MM.1S (cell line): Measurements from ENCODE around the gene PRAMEF20.
"Not testable (repeated sequence)": the region's sequence is repeated elsewhere in the genome, so short reads cannot be mapped to it uniquely, and the experiment has no call there.

Experiments used
- DNase-seq: peaks from one replicate; pipeline ENCODE4 v3.0.0-alpha.2; 2015
- H2AFZ ChIP-seq: fragments of 300-600 bp; sonication (generic); 2 replicates; pipeline ENCODE4 v1.6.0; 2016; ENCODE audit warnings: antibody characterized with exemption, low read length
- H3F3A ChIP-seq: fragments of 300-600 bp; sonication (generic); 2 replicates; pipeline ENCODE4 v1.6.1; 2016; ENCODE audit warnings: mild to moderate bottlenecking, antibody characterized with exemption, low read length, moderate library complexity, mixed read lengths; ENCODE audit not compliant: insufficient read depth
- H3K27ac ChIP-seq: fragments of 300-600 bp; sonication (generic); 2 replicates; pipeline ENCODE4 v1.5.1; 2016; ENCODE audit warnings: mild to moderate bottlenecking, low read length
- H3K27me3 ChIP-seq: fragments of 300-600 bp; sonication (generic); replicated peaks from 2 replicates; pipeline ENCODE4 v1.6.0; 2016; ENCODE audit warnings: low read length; ENCODE audit not compliant: insufficient read depth
- H3K36me3 ChIP-seq: fragments of 300-600 bp; sonication (generic); replicated peaks from 2 replicates; pipeline ENCODE4 v1.6.1; 2016; ENCODE audit warnings: mild to moderate bottlenecking, low read length, mixed read lengths; ENCODE audit not compliant: insufficient read depth
- H3K4me1 ChIP-seq: fragments of 300-600 bp; sonication (generic); 2 replicates; pipeline ENCODE4 v1.6.1; 2016; ENCODE audit warnings: low read length, mixed read lengths
- H3K4me2 ChIP-seq: fragments of 300-600 bp; sonication (generic); 2 replicates; pipeline ENCODE4 v1.6.0; 2016; ENCODE audit warnings: low read depth, low read length
- H3K4me3 ChIP-seq: fragments of 300-600 bp; sonication (generic); 2 replicates; pipeline ENCODE4 v1.5.1; 2016; ENCODE audit warnings: low read length, mixed read lengths
- H3K79me2 ChIP-seq: fragments of 300-600 bp; sonication (generic); 2 replicates; pipeline ENCODE4 v1.6.1; 2016; ENCODE audit warnings: mixed run types, low read length, mixed read lengths
- H3K9ac ChIP-seq: fragments of 300-600 bp; sonication (generic); 2 replicates; pipeline ENCODE4 v1.6.1; 2016; ENCODE audit warnings: low read length, mixed read lengths
- H3K9me2 ChIP-seq: fragments of 300-600 bp; sonication (generic); replicated peaks from 2 replicates; pipeline ENCODE4 v1.6.1; 2016; ENCODE audit warnings: mild to moderate bottlenecking, low read length, mixed read lengths; ENCODE audit not compliant: insufficient read depth
- H3K9me3 ChIP-seq: fragments of 300-600 bp; sonication (generic); replicated peaks from 2 replicates; pipeline ENCODE4 v1.6.1; 2016; ENCODE audit warnings: mild to moderate bottlenecking, low read length, mixed read lengths; ENCODE audit not compliant: insufficient read depth
- H4K20me1 ChIP-seq: fragments of 300-600 bp; sonication (generic); 2 replicates; pipeline ENCODE4 v1.6.1; 2016; ENCODE audit warnings: mild to moderate bottlenecking, low read length, moderate library complexity, mixed read lengths; ENCODE audit not compliant: insufficient read depth
- CTCF ChIP-seq: fragments of 300-600 bp; sonication (generic); IDR thresholded peaks from 2 replicates; pipeline ENCODE4 v1.5.1; 2016; ENCODE audit warnings: antibody characterized with exemption, low read length, mixed read lengths
- EZH2 ChIP-seq: fragments of 300-600 bp; sonication (generic); optimal IDR thresholded peaks from 2 replicates; pipeline ENCODE3; 2017; ENCODE audit warnings: low read depth, mild to moderate bottlenecking, antibody characterized with exemption, low read length, mixed read lengths
- EZH2phosphoT487 ChIP-seq: fragments of 300-600 bp; sonication (generic); IDR thresholded peaks from 2 replicates; pipeline ENCODE4 v1.6.1; 2018; ENCODE audit warnings: antibody characterized with exemption, low read length

The PRAMEF20 gene

GRCh38 chr1:13393004-13393403 lies 17.2 kb upstream of the PRAMEF20 start:
- H3K27me3 ChIP-seq, H3K9me2 ChIP-seq, H4K20me1 ChIP-seq, H3K4me2 ChIP-seq, H3K9me3 ChIP-seq, H3F3A ChIP-seq, DNase-seq, H3K9ac ChIP-seq, H3K79me2 ChIP-seq, H3K27ac ChIP-seq, H3K36me3 ChIP-seq, H3K4me3 ChIP-seq, H3K4me1 ChIP-seq, H2AFZ ChIP-seq: not testable (repeated sequence)

- H3K36me3 ChIP-seq, DNase-seq, H3K9me2 ChIP-seq, H3K27ac ChIP-seq, H3K79me2 ChIP-seq, H3K9ac ChIP-seq, H3K9me3 ChIP-seq, H3K4me2 ChIP-seq, H3K4me1 ChIP-seq, H3K4me3 ChIP-seq, H3K27me3 ChIP-seq, H3F3A ChIP-seq, H2AFZ ChIP-seq, H4K20me1 ChIP-seq: not testable (repeated sequence)
Observed at GRCh38 chr1:13394761-13395160, 15.5 kb upstream of the PRAMEF20 start.

GRCh38 chr1:13395311-13395710 lies 14.9 kb upstream of the PRAMEF20 start:
- H3K9me2 ChIP-seq, DNase-seq, H3K4me2 ChIP-seq, H2AFZ ChIP-seq, H3K27ac ChIP-seq, H3K4me3 ChIP-seq, H3K4me1 ChIP-seq, H3K36me3 ChIP-seq, H3K9ac ChIP-seq, H3K9me3 ChIP-seq, H3K27me3 ChIP-seq, H3F3A ChIP-seq, H4K20me1 ChIP-seq, H3K79me2 ChIP-seq: not testable (repeated sequence)

- TF ChIP-seq EZH2phosphoT487 (no peak), EZH2 (no peak), CTCF (no peak)
- H3K27me3 ChIP-seq = no peaks in the 10 kb centered on the region
- no peaks in the 10 kb centered on the region for H3F3A ChIP-seq
- H3K4me2 ChIP-seq = no peak overlapping the region
- DNase-seq = no peak
- no peaks in the 10 kb centered on the region for H3K9me2 ChIP-seq
- H3K27ac ChIP-seq = no peak overlapping the region
- no peaks in the 10 kb centered on the region for H3K9me3 ChIP-seq
- no peaks in the 10 kb centered on the region for H4K20me1 ChIP-seq
- no peaks in the 10 kb centered on the region for H3K79me2 ChIP-seq
- no peak overlapping the region for H3K4me3 ChIP-seq
- H2AFZ ChIP-seq = no peak overlapping the region
- H3K9ac ChIP-seq = no peak overlapping the region
- no peaks in the 10 kb centered on the region for H3K4me1 ChIP-seq
- no peaks in the 10 kb centered on the region for H3K36me3 ChIP-seq
Observed at GRCh38 chr1:13407811-13408210, 2.4 kb upstream of the PRAMEF20 start.

- no peak overlapping the region for H3K4me2 ChIP-seq
- DNase-seq = no peak
- no peak overlapping the region for H3K27ac ChIP-seq
- no peak overlapping the region for H3K9ac ChIP-seq
- H3K4me3 ChIP-seq = no peak overlapping the region
- no peaks in the 10 kb centered on the region for H3K9me3 ChIP-seq
- H3K36me3 ChIP-seq = no peaks in the 10 kb centered on the region
- no peak overlapping the region for H2AFZ ChIP-seq
- no peaks in the 10 kb centered on the region for H4K20me1 ChIP-seq
- no peak for TF ChIP-seq EZH2
- TF ChIP-seq CTCF = no peak
- TF ChIP-seq EZH2phosphoT487 = no peak
- H3K27me3 ChIP-seq = no peaks in the 10 kb centered on the region
- no peaks in the 10 kb centered on the region for H3F3A ChIP-seq
- H3K4me1 ChIP-seq = no peaks in the 10 kb centered on the region
- H3K9me2 ChIP-seq = no peaks in the 10 kb centered on the region
- H3K79me2 ChIP-seq = no peaks in the 10 kb centered on the region
Observed at GRCh38 chr1:13430495-13430894, 20.2 kb downstream of the PRAMEF20 start.
